NT2/D1 (cell line): ENCODE measurements around the gene KAZN.

Experiments
- DNase-seq: peaks from one replicate; pipeline ENCODE4 v3.0.0-alpha.2; 2011; ENCODE audit warnings: low read depth, low spot score
- H3K27me3 ChIP-seq: 2 replicates; pipeline ENCODE4 v1.6.0; 2011; ENCODE audit warnings: mild to moderate bottlenecking; ENCODE audit not compliant: insufficient read length, insufficient read depth
- H3K36me3 ChIP-seq: 2 replicates; pipeline ENCODE4 v1.6.1; 2011; ENCODE audit warnings: mild to moderate bottlenecking, low read length, mixed read lengths; ENCODE audit not compliant: insufficient read depth, insufficient read length
- H3K4me1 ChIP-seq: 2 replicates; pipeline ENCODE4 v1.5.1; 2011; ENCODE audit not compliant: insufficient read depth, insufficient read length
- H3K4me3 ChIP-seq: 2 replicates; pipeline ENCODE4 v1.5.1; 2011; ENCODE audit warnings: low read depth; ENCODE audit not compliant: insufficient read length
- H3K9ac ChIP-seq: 2 replicates; pipeline ENCODE4 v1.6.0; 2011; ENCODE audit warnings: low read depth; ENCODE audit not compliant: insufficient read length
- H3K9me3 ChIP-seq: 2 replicates; pipeline ENCODE4 v1.5.1; 2011; ENCODE audit warnings: mild to moderate bottlenecking, low read length; ENCODE audit not compliant: insufficient read depth
- SUZ12 ChIP-seq: IDR thresholded peaks from 2 replicates; pipeline ENCODE4 v1.6.1; 2011; ENCODE audit not compliant: insufficient read length, insufficient read depth; ENCODE audit errors: extremely low read depth
- YY1 ChIP-seq: IDR thresholded peaks from 2 replicates; pipeline ENCODE4 v1.6.1; 2011; ENCODE audit not compliant: insufficient read length, insufficient read depth
- ZNF274 ChIP-seq: IDR thresholded peaks from 2 replicates; pipeline ENCODE4 v1.6.1; 2011; ENCODE audit warnings: mild to moderate bottlenecking, low read depth, low read length

Gene KAZN

GRCh38 chr1:14993414-14993813 lies 394.9 kb downstream of the KAZN start:
- DNase-seq, result no peak
- TF ChIP-seq ZNF274, result no peak
- no peak for TF ChIP-seq YY1
- TF ChIP-seq SUZ12, result no peak
- Histone ChIP-seq H3K9ac (no peak overlapping the region), H3K36me3 (no peaks in the 10 kb centered on the region), H3K27me3 (no peaks in the 10 kb centered on the region), H3K4me3 (no peak overlapping the region), H3K4me1 (peaks cover 9% of the 10 kb centered on the region), H3K9me3 (no peaks in the 10 kb centered on the region)

- no peak for TF ChIP-seq SUZ12
- TF ChIP-seq ZNF274, result no peak
- TF ChIP-seq YY1, result no peak
- H3K9ac ChIP-seq, result no peak overlapping the region
- no peak for DNase-seq
- peaks cover 7% of the 10 kb centered on the region for H3K4me1 ChIP-seq
- no peaks in the 10 kb centered on the region for H3K36me3 ChIP-seq
- no peaks in the 10 kb centered on the region for H3K9me3 ChIP-seq
- H3K4me3 ChIP-seq, result no peak overlapping the region
- H3K27me3 ChIP-seq, result no peaks in the 10 kb centered on the region
Observed at GRCh38 chr1:14994148-14994547, 395.7 kb downstream of the KAZN start.

- Histone ChIP-seq H3K27me3 (no peaks in the 10 kb centered on the region), H3K36me3 (no peaks in the 10 kb centered on the region), H3K9me3 (no peaks in the 10 kb centered on the region), H3K4me3 (no peak overlapping the region), H3K9ac (no peak overlapping the region), H3K4me1 (peaks cover 9% of the 10 kb centered on the region)
- TF ChIP-seq YY1 (no peak), SUZ12 (no peak), ZNF274 (no peak)
- no peak for DNase-seq
Observed at GRCh38 chr1:14994841-14995437, 396.5 kb downstream of the KAZN start.

- Histone ChIP-seq H3K9ac (peak overlapping the region; percentile 36), H3K27me3 (no peaks in the 10 kb centered on the region), H3K36me3 (no peaks in the 10 kb centered on the region), H3K9me3 (no peaks in the 10 kb centered on the region), H3K4me3 (no peak overlapping the region), H3K4me1 (peaks cover 9% of the 10 kb centered on the region)
- no peak for TF ChIP-seq SUZ12
- TF ChIP-seq ZNF274, result no peak
- TF ChIP-seq YY1, result no peak
- DNase-seq, result no peak
Observed at GRCh38 chr1:14996133-14997050, 397.9 kb downstream of the KAZN start.

- H3K36me3 ChIP-seq, result no peaks in the 10 kb centered on the region
- no peaks in the 10 kb centered on the region for H3K27me3 ChIP-seq
- peak overlapping the region; percentile 34 for H3K9ac ChIP-seq
- H3K9me3 ChIP-seq, result no peaks in the 10 kb centered on the region
- TF ChIP-seq ZNF274 (no peak), YY1 (no peak), SUZ12 (no peak)
- H3K4me3 ChIP-seq, result no peak overlapping the region
- H3K4me1 ChIP-seq, result peaks cover 9% of the 10 kb centered on the region
- no peak for DNase-seq
Observed at GRCh38 chr1:14997646-14998276, 399.3 kb downstream of the KAZN start.

- Histone ChIP-seq H3K9me3 (no peaks in the 10 kb centered on the region), H3K4me3 (no peak overlapping the region), H3K27me3 (no peaks in the 10 kb centered on the region), H3K4me1 (peaks cover 9% of the 10 kb centered on the region), H3K36me3 (peaks cover 6% of the 10 kb centered on the region), H3K9ac (no peak overlapping the region)
- no peak for DNase-seq
- TF ChIP-seq YY1, result no peak
- TF ChIP-seq ZNF274, result no peak
- no peak for TF ChIP-seq SUZ12
Observed at GRCh38 chr1:14999441-14999840, 401.0 kb downstream of the KAZN start.

DNA sequence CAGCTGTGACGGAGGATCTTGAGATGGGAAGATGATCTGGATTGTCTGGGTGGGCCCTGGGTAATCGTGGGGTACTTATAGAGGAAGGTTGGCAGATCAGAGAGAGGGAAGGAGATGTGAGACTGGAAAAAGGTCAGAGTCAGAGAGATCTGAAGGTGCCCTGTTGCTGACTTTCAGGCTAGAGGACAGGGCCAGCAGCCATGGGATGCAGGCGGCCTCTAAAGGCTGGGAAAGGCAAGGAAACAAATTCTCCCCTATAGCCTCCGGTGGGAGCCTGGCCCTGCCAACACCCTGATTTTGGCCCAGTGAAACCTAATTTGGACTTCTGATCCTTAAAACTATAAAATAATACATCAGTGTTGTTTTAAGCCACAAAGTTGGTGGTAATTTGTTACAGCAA lies 401.5 kb downstream of the KAZN start:
- Histone ChIP-seq H3K9me3 (no peaks in the 10 kb centered on the region), H3K27me3 (no peaks in the 10 kb centered on the region), H3K4me1 (peaks cover 9% of the 10 kb centered on the region), H3K4me3 (no peak overlapping the region), H3K9ac (no peak overlapping the region), H3K36me3 (peaks cover 10% of the 10 kb centered on the region)
- no peak for TF ChIP-seq SUZ12
- TF ChIP-seq ZNF274, result no peak
- no peak for TF ChIP-seq YY1
- no peak for DNase-seq
